Iris pigment epithelial cell (primary cell): ENCODE data around the gene ROBO1.

ENCODE experiments used
- DNase-seq: peaks from one replicate; pipeline ENCODE4 v3.0.0-alpha.2; 2011; ENCODE audit warnings: low read depth

The ROBO1 gene

DNA sequence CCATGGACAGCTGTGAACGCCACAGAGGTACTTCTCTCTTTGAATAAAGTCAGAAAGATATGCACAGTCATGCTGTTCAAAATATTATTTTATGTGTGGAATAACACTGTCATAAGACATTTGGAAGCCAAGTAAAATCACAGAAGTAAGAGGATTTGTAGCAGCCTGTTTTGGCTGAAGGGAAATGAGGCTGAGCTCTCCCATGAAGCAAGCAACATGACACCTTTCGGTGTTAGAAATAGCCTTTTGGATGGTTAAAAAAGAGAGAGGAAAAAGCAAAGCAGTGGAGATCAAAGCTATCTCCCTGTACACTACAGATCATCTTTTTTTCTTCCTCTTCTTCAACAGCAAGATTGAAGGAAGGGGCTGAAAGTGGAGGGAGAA, 755.3 kb downstream of the ROBO1 start:
- DNase-seq: no peak

- no peak for DNase-seq
These were observed 755.8 kb downstream of the ROBO1 start for GRCh38 chr3:79011821-79012529.

DNA sequence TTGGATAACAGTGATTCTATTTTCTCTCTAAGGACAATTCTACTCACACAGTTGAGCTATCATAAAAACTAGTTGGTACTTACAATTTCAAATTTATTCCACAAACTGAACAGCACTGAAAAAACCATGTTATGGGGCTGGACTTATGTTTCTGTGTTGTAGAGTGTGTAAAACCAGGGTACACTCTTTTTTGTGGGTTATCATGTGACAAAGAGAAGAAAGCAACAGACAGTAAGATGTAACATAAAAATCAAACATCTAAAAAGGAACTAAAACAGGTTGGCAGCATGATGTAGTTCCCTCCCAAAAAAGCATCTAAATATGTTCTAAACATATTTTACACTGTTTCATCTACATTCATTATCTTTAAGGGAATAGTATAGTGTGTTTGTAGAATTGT, 757.9 kb downstream of the ROBO1 start:
- DNase-seq: no peak

DNA sequence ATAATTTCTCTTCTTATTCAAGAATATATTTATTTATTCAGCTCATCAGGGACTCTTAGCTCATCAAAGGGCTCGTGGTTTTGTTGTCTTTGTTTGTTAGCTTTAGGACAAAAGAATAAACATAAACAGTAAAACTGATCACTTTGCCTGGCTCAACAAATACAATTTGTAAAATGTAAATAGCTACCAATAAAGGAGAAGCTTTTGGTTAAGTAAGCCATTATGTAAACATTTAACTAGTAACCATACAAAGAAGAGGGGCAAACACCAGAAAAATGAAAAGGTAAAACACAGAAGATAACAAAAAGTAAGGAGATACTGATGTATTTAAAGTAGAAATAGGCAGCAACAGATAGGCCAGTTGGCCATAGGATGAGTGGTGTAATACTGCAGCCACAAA, 761.7 kb downstream of the ROBO1 start:
- no peak for DNase-seq

DNA sequence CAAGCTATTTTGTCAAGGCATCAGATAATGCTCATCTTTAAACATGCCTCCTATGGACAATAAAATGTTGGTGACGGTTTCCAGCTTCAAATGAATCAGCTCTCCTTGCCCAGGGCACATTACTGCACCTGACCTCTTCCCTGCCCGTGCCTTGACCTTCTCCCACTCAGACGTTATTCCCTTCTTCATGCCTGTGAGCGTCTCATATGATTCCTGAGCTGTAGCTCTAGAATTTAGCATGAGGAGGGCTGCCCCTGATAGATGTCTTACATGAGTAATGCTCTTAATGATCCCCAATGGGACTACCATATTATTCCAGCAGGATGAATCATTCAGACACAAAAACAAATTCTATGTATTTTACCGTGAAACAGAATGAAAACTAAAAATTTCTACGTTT, 762.7 kb downstream of the ROBO1 start:
- no peak for DNase-seq

DNA sequence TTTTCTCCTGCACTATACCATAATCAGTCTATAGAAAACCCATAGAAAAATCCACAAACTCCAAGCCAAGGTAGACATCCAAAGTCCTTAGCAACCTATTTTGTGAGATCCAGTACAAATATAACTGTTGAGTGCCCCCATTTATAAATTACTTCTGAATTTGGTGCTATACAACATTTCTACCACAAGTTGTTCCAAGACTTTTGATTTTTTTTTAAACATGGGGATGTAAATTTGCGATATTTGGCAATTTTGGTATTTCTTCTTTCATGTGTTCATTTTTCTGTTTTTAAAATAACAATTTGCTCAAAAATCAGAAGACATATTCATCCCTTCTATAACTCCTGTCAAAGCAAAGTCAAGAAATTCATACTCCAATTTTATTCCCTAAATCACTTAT, 763.8 kb downstream of the ROBO1 start:
- DNase-seq: no peak

- no peak for DNase-seq
These were observed 765.1 kb downstream of the ROBO1 start for GRCh38 chr3:79002465-79003372.

GRCh38 chr3:79001255-79001654, 766.5 kb downstream of the ROBO1 start:
- DNase-seq: no peak

DNA sequence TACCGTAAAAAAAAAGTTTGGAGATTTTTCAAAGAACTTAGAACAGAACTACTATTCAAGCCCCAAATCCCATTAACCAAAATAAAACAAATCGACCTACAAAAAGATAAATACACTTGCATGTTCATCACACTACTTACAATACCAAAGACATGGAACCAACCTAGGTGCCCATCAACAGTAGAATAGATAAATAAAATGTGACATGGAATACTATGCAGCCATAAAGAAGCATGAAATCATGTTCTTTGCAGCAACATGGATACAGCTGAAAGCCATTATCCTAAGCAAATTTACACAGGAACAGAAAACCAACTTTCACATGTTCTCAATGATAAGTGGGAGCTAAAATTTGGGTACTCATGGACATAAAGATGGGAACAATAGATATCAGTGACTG, 768.7 kb downstream of the ROBO1 start:
- DNase-seq: no peak

DNA sequence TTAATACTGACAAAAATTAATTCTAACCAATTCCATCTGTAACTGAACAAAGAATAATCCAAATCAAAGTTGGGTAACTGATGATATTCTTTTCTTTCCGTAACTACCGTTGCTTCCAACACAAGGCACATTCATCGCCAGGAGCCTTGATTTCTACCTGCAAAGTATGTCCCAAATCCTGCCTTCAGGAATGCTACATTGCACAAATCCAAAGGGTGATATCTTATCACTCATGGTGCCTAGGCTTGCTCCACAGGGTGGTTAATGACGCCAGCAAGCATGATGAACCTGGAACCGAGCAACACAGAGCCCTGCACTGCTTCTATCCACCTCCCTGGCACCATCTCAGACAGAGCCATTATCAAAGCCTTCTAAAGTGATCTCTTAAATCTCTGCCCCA, 772.7 kb downstream of the ROBO1 start:
- no peak for DNase-seq

GRCh38 chr3:78994174-78995027, 773.4 kb downstream of the ROBO1 start:
- DNase-seq: peak; percentile 43

GRCh38 chr3:78993375-78993774, 774.4 kb downstream of the ROBO1 start:
- DNase-seq: no peak

DNA sequence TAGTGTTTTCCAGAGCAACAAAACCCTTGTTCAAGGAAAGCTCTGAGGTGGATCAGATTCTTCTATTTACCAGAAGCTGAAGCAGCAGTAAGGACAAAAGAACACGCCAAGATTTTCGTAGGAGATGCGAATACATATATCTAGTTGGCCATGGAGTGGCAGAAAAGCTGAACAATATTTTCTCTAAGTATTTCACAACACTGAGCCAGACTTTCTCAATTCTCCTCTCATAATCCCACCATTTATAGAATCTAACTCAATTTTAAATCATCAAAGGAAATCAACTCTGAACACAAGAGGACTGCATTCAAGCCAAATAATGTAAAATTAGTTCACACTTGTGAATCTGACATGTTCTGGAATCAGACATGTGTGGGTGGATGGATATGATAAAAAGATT, 775.0 kb downstream of the ROBO1 start:
- DNase-seq: no peak

DNA sequence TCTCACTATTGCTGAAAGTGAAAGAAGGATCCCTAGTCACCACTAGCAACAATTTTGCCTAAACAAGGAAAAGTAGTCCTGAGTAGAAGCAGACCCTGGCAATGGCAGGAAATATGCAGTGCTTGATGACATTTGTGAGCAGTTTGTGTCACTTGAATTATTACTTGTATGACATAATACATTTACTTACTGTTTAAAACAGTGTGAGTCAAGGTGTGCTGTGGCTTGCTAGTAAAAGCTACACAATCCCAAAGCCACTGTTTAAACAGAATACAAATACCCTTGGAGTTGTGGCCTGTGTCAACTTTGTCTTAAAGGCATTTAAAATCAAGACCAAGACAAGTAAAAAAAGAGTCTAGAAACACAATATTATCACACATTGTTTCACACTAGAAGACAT, 775.4 kb downstream of the ROBO1 start:
- no peak for DNase-seq

GRCh38 chr3:78991656-78992055, 776.1 kb downstream of the ROBO1 start:
- DNase-seq: no peak

DNA sequence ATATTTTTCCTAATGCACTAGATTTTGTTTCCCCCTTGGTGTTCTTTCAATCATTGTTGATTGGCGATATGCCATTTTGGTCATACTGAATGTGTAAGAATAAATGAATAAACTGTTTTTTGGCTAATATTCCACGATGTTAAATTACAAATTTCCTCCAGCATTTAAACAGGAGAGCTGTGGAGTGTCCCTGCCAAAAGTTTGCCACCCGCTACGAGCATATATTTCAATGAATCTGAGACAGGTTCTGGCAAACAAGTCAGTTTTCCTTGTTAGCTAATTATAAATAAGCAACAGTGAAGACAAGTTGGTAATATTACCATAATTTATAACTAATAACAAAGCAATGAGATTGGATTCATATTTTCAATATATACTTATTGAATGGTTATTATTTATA, 777.6 kb downstream of the ROBO1 start:
- DNase-seq: no peak

DNA sequence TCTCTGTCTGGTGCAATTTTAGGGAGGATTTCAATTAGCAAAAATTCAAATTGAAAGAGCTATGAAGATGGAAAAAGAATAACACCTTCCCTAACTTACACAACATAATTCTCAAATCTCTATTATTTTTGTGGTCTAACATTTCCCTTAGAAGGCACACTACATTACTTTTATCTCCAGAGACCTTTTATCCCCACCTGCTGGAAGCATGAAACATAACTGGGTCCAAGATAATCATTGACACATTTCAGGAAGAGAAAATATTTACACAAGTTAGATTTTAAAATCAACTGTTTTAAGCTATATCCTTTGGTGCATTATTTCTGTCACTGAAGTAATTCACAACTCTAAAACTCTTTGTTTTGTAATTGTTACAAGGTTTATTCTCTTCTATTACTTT, 779.5 kb downstream of the ROBO1 start:
- peak; percentile 53 for DNase-seq

DNA sequence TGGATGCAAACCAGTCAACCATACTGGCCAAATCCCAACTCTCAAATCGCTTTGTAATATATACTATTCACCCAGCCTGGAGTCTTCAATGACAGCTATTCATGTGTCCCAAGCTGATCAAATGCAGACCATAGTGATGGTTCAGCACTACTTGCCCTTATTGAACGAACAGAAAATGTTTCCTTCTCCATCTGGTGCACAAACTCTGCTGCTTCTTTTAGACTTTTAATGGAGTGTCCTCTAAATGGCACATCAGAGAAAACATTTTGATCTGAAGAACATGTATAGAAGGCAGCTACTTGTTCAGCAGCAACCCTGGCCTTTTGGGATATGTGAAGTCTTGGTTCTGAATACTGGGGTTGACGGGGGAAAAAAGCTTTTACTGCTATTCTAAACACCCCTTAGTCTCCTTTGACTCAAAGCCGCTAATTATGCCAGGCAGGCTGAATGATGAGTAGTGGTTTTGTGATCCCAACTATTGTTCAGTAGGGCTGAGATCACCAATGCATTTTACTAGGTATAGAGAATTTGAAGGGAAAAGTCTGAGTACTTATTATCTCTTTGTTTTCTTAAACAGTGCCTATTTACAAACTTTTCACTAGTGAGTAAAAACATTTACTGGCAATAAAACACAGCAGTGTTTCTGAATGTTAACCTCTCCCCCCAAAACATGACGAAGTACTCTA, 781.2 kb downstream of the ROBO1 start:
- no peak for DNase-seq

- no peak for DNase-seq
These were observed 781.8 kb downstream of the ROBO1 start for GRCh38 chr3:78985981-78986380.

- no peak for DNase-seq
These were observed 788.8 kb downstream of the ROBO1 start for GRCh38 chr3:78979028-78979427.

GRCh38 chr3:78978037-78978436, 789.8 kb downstream of the ROBO1 start:
- no peak for DNase-seq

GRCh38 chr3:78977073-78977472, 790.7 kb downstream of the ROBO1 start:
- DNase-seq: no peak
